ENCODE data around the gene TMPRSS3.

GRCh38 chr21:42389449-42389835 lies 6.4 kb downstream of the TMPRSS3 start:
- TF ChIP-seq, protein P1, sequence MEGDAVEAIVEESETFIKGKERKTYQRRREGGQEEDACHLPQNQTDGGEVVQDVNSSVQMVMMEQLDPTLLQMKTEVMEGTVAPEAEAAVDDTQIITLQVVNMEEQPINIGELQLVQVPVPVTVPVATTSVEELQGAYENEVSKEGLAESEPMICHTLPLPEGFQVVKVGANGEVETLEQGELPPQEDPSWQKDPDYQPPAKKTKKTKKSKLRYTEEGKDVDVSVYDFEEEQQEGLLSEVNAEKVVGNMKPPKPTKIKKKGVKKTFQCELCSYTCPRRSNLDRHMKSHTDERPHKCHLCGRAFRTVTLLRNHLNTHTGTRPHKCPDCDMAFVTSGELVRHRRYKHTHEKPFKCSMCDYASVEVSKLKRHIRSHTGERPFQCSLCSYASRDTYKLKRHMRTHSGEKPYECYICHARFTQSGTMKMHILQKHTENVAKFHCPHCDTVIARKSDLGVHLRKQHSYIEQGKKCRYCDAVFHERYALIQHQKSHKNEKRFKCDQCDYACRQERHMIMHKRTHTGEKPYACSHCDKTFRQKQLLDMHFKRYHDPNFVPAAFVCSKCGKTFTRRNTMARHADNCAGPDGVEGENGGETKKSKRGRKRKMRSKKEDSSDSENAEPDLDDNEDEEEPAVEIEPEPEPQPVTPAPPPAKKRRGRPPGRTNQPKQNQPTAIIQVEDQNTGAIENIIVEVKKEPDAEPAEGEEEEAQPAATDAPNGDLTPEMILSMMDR (IDR thresholded peaks at IDR 0.05): no peak
- TF ChIP-seq POLR2A (IDR thresholded peaks at IDR 0.05): no peak
- no peak for TF ChIP-seq POLR2AphosphoS5 (IDR thresholded peaks at IDR 0.05)
